ENCODE measurements around the gene AKAP3.

- no peak for TF ChIP-seq CTCF (IDR thresholded peaks at IDR 0.05)
- no peak for TF ChIP-seq POLR2A (IDR thresholded peaks at IDR 0.05)
These were observed 38.4 kb downstream of the AKAP3 start for GRCh38 chr12:4610481-4610880.

All from thyroid gland (tissue), 4 donors.